ENCODE data around the gene OPRM1. TPM values are rescaled to one million over a fixed set of nuclear protein-coding genes. Genes with fewer than 3 reads are reported as not detected.

Gene OPRM1
- total RNA-seq, 1 experiment from 2014 or later: not detected

DNA sequence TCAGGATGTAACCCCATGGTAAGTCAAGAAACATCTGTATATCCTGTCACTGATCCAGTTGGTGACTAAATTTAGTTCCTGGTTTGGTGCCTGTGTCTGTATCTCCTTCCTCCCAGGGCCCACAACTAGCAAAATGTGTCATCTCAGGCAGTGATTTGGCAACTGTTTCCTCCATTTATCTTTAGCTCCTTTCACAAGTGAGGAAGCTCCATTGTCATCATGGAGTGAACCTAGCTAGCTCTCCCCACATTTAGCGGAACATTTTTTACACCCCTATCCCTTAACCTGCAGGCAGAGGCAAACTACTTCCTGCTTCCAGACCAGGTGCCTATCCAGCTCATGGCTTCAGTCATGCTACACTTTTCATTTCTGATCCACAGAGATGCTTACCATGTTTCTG lies 218.0 kb downstream of the OPRM1 start:
- no peak overlapping the region for H3K4me3 ChIP-seq (replicated peaks in 1 of 2; ENCODE audit: low read depth in 1 of 2, low read length in 2 of 2)
- RAD21 ChIA-PET (ENCODE audit: low non-redundant PET in 1 of 2, low total read pairs in 2 of 2, uncharacterized antibody in 2 of 2, unreplicated experiment in 2 of 2): no interaction called here
- intact Hi-C loops (cut with micrococcal nuclease): no loop called here
- POLR2A ChIA-PET: no interaction called here
- H3K27me3 ChIP-seq (ENCODE audit: insufficient read depth, low read length): no peaks in the 10 kb centered on the region
- H4K20me1 ChIP-seq (ENCODE audit: insufficient read depth): no peaks in the 10 kb centered on the region
- TF ChIP-seq, protein P1, sequence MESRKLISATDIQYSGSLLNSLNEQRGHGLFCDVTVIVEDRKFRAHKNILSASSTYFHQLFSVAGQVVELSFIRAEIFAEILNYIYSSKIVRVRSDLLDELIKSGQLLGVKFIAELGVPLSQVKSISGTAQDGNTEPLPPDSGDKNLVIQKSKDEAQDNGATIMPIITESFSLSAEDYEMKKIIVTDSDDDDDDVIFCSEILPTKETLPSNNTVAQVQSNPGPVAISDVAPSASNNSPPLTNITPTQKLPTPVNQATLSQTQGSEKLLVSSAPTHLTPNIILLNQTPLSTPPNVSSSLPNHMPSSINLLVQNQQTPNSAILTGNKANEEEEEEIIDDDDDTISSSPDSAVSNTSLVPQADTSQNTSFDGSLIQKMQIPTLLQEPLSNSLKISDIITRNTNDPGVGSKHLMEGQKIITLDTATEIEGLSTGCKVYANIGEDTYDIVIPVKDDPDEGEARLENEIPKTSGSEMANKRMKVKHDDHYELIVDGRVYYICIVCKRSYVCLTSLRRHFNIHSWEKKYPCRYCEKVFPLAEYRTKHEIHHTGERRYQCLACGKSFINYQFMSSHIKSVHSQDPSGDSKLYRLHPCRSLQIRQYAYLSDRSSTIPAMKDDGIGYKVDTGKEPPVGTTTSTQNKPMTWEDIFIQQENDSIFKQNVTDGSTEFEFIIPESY (IDR thresholded peaks at IDR 0.05; ENCODE audit: extremely low read depth, insufficient replicate concordance, low read length): no peak
- no peak for TF ChIP-seq POLR2A (IDR thresholded peaks at IDR 0.05; ENCODE audit: borderline replicate concordance, extremely low read depth, insufficient read depth, insufficient read length)
- TF ChIP-seq ELF1 (IDR thresholded peaks at IDR 0.05; ENCODE audit: borderline replicate concordance, low read depth): no peak
- no peak for TF ChIP-seq YY1 (IDR thresholded peaks at IDR 0.05; ENCODE audit: extremely low read depth, insufficient replicate concordance, low read depth, low read length)
- no peak for TF ChIP-seq SP1 (IDR thresholded peaks at IDR 0.05; ENCODE audit: low read depth)
- no peak for TF ChIP-seq FOSL1 (IDR thresholded peaks at IDR 0.05; ENCODE audit: low read depth)
- TF ChIP-seq, protein P2, sequence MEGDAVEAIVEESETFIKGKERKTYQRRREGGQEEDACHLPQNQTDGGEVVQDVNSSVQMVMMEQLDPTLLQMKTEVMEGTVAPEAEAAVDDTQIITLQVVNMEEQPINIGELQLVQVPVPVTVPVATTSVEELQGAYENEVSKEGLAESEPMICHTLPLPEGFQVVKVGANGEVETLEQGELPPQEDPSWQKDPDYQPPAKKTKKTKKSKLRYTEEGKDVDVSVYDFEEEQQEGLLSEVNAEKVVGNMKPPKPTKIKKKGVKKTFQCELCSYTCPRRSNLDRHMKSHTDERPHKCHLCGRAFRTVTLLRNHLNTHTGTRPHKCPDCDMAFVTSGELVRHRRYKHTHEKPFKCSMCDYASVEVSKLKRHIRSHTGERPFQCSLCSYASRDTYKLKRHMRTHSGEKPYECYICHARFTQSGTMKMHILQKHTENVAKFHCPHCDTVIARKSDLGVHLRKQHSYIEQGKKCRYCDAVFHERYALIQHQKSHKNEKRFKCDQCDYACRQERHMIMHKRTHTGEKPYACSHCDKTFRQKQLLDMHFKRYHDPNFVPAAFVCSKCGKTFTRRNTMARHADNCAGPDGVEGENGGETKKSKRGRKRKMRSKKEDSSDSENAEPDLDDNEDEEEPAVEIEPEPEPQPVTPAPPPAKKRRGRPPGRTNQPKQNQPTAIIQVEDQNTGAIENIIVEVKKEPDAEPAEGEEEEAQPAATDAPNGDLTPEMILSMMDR (IDR thresholded peaks at IDR 0.05 in 2 of 3, conservative IDR thresholded peaks at IDR 0.05 in 1 of 3; ENCODE audit: borderline replicate concordance in 1 of 3, insufficient read depth in 1 of 3, low read depth in 2 of 3, low read length in 2 of 3): no peak
- TF ChIP-seq TCF7L2 (IDR thresholded peaks at IDR 0.05; ENCODE audit: borderline replicate concordance, extremely low read depth, insufficient read depth, insufficient read length): no peak
- no peak for TF ChIP-seq POLR2AphosphoS5 (IDR thresholded peaks at IDR 0.05; ENCODE audit: low read depth, low read length)
- TF ChIP-seq SRF (IDR thresholded peaks at IDR 0.05; ENCODE audit: low read depth): no peak
- no peak for TF ChIP-seq SIN3A (IDR thresholded peaks at IDR 0.05; ENCODE audit: low read depth)
- no peak for TF ChIP-seq CBX3 (IDR thresholded peaks at IDR 0.05; ENCODE audit: low read depth)
- TF ChIP-seq EGR1 (IDR thresholded peaks at IDR 0.05; ENCODE audit: low read depth): no peak
- no peak for TF ChIP-seq CEBPB (IDR thresholded peaks at IDR 0.05; ENCODE audit: low read depth)
- TF ChIP-seq ZNF274 (IDR thresholded peaks at IDR 0.05; ENCODE audit: low read depth, low read length): no peak
- TF ChIP-seq, protein P3, sequence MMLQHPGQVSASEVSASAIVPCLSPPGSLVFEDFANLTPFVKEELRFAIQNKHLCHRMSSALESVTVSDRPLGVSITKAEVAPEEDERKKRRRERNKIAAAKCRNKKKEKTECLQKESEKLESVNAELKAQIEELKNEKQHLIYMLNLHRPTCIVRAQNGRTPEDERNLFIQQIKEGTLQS (IDR thresholded peaks at IDR 0.05): no peak
- TF ChIP-seq, protein P4, sequence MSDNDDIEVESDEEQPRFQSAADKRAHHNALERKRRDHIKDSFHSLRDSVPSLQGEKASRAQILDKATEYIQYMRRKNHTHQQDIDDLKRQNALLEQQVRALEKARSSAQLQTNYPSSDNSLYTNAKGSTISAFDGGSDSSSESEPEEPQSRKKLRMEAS (IDR thresholded peaks at IDR 0.05): no peak
- TF ChIP-seq RAD21 (IDR thresholded peaks at IDR 0.05; ENCODE audit: low read depth): no peak
- DNase-seq (ENCODE audit: low read depth, low spot score) (no peak), ATAC-seq (no peak)
- H3K79me2 ChIP-seq (ENCODE audit: insufficient read depth, low read length): no peaks in the 10 kb centered on the region
- no peak overlapping the region for H2AFZ ChIP-seq (ENCODE audit: low read depth, low read length, poor library complexity, severe bottlenecking)
- BruUV-seq (replicated peaks): no TSS peak
- H3K36me3 ChIP-seq (ENCODE audit: control insufficient read depth in 1 of 2, insufficient read depth in 2 of 2, low read length in 2 of 2): no peaks in the 10 kb centered on the region
- no peaks in the 10 kb centered on the region for H3K9me2 ChIP-seq (ENCODE audit: insufficient read depth)
- no peak overlapping the region for H3K4me2 ChIP-seq (ENCODE audit: low read length)
- no peaks in the 10 kb centered on the region for H3K4me1 ChIP-seq (ENCODE audit: control insufficient read depth in 1 of 2, insufficient read depth in 2 of 2, low read length in 2 of 2)
- CTCF ChIA-PET: no interaction called here
- no peak overlapping the region for H3K27ac ChIP-seq (ENCODE audit: low read depth, low read length)
- 0 out of 4 replicates have a peak, but pooled peaks cover 0 to 4% of the 10 kb centered on the region in 2 experiments for H3K9me3 ChIP-seq (ENCODE audit: control insufficient read depth in 1 of 2, insufficient read depth in 1 of 2, low read depth in 1 of 2, low read length in 2 of 2)
- H3K9ac ChIP-seq (ENCODE audit: low read length): no peak overlapping the region
